AG08396 (cell line): ENCODE results near the gene MYCN.

ENCODE experiments used
- DNase-seq: peaks from one replicate; pipeline ENCODE4 v3.0.0; 2012; ENCODE audit warnings: low spot score, mixed read lengths

The MYCN gene

DNA sequence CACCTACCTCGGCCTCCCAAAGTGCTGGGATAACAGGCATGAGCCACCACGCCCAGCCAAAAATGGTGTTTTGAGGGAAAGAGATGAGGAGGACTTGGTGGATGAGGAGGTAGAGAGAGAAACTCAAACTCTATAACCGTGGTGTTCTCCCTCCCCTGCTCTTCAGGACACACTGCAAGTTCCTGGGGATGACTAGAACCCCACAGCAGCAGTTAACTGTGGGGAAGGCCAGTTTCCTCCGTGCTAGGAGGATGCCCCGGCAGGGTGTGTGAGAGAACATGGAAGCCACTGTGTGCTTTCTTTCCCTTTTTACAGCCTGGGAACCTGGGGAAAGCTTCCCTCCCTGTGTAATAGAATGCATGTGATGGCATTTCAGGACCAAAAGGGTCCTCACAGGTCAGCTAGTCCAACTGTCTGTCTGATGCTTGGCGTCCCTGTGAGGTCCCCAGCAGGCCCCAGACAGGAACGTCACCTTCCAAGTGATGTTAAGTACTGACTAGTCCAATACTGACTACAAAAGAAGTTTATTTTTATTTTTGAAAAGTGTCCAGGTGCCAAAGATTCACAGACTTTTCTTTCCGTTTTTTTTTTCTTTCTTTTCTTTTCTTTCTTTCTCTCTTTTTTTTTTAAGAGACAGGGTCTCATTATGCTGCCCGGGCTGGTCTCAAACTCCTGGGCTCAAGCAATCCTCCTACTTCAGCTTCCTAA is 38.9 kb downstream of the MYCN start:
- DNase-seq: no peak

DNA sequence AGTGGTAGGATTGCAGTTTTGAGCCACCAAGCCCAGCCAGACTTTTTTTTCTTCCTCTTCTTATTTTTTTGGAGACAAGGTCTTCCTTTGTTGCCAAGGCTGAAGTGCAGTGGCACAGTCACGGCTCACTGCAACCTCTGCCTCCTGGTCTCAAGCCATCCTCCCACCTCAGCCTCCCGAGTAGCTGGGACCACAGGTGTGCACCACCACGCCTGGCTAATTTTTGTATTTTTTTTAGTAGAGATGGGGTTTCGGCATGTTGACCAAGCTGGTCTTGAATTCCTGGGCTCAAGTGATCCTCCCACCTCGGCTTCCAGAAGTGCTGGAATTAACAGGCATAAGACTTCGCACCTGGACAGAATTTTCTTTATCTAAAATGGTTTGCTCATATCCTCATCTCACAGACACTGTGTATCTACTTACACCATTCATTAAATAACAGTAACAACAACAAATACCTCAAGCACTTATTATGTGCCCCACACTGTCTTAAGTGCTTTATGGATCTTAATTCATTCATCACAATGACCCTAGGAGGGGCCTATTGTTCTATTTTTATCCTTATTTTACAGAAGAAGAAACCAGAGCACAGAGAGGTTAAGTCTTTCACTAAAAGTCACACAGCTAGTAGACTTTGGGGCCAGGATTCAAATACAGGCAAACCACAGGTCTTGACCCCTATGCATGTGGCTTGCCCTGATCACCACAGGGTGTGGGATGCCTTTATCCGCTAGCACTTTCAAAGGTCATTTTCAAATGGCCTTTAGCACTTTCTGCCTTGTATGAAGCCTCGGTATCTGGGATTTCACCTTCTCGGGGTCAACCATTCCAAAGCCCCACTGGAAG is 39.6 kb downstream of the MYCN start:
- DNase-seq: no peak

DNA sequence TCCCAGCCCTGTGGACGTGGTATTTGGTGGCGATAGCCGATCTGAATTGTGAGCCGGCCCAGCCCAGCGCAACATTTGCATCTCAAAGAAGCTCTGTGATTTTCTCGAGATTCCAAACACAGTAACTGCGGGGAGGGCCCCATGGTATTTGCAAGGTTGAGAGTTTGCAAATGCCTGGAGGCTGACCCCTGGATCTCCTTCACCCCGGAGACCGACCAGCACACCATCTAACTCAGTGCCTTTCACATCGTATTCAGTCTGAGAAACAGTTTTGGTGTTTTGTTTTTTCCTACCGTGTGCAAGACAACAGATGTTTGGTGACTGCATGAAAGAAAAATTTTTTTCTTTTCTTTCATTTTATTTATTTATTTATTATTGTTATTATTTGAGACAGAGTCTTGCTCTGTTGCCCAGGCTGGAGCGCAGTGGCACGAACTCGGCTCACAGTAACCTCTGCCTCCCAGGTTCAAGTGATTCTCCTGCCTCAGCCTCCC is 40.3 kb downstream of the MYCN start:
- no peak for DNase-seq

DNA sequence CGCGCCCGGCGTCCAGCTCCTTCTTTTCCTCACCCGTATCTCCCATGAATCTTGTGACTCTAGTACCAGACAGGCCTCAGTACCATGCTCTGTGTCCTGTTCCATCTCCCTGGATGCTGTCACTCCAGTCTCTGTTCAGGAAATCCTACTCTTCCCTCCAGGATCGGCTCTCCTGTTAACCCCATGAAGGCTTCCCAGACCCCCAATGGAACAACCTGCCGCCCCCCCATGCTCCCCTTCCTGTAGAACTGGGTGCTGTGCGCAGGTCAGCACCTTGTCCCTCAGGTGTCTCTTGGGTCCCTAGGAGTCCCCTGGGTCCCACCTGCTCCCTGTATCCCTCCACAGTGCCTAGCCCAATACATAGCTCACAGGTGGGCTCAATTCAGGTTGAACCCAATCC is 41.3 kb downstream of the MYCN start:
- DNase-seq: no peak

DNA sequence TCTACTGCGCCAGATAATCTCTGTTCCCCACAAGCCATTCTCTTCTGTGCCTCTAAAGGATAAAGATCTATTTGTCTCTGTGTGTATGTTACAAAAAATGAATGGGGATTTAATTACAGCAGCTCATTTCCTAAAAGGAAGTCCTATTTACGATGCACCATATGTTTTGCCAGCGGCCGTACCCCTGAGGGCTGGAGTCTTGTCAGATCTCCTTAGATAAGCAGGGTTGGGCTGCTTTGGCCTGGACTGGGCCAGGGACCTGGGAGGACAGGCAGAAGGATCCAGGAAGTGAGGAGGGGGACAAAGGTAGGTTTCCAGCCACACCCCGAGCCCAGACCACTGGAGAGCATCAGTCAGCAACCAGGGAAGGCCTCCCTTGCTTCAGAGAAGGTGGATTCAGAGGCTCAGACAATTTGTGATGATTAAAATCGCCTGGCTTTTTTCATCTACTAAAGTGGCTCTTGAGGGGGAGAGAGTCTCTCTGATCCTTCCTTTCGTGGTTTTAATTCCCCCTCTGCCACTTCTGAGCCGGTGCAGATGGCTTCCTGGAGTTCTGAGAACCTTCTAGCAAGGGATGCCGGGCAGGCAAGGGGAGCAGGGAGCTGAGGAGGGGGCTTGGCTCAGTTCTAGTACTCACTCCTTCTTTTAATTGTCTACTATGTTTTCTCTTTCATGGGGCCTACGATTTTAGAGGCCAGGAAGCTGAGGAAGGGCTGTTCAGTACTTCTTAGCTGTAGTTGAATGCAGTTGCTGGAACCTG is 42.1 kb downstream of the MYCN start:
- no peak for DNase-seq

DNA sequence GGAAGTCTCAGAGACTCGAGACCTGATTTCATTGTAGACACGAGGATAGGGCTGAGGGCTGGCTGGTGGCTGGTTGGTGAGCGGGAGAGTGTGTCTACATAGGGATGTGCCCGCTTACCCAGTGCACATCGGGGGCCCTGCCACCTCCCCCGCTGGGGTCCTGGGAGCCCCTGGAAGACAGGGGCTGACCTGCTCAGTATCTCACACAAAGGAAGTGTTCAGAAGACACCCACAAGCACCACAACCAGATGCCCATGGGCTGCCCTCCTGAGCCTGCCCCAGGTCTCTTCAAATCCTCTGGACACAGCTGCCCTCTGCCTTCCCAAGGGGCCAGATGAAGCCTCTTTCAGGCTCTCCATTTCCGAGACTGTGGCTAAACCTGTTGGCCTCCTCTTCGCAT is 43.1 kb downstream of the MYCN start:
- DNase-seq: no peak

DNA sequence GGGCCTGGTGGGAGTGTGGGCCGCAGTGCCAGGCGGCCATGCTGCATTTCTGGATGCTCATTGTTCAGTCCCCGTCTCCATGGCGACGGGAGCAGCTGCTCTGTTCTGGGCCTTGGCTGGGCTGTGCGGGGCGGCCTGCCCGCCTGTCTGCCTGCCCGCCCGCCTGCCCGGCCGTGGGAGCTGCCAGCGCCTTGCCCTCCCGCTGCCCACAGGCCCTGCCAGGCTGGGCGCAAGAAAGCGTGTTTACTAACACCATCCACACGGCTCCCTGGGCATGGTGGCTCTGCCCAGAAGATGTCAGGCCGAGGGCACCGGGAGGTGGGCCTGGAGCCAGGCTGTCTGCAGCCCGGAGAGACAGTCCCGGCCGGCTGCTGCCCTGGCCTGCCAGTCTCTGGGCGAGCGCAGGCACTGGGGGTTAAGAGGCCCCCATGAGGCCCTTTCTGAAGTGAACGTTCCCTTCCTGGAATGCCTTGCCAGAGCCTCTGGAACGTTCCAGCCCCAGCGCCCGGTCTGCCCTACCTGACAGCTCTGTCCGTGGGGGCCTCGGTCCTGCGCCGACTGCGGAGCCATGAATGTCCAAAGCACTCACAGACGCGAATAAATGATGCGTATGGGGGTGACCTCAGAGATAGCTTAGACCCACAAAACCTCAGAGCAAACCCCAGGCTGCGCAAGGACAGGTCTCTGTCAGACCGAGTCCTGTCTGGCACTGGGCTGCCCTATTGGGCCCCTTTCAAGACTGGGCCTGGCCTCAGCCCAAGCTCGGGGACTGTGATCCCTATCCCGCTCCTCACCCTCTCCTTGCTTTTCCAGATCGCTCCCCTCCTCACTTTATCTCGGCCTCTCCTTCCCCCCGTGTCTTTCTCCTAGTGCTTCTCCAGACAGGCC is 44.3 kb downstream of the MYCN start:
- DNase-seq: no peak

DNA sequence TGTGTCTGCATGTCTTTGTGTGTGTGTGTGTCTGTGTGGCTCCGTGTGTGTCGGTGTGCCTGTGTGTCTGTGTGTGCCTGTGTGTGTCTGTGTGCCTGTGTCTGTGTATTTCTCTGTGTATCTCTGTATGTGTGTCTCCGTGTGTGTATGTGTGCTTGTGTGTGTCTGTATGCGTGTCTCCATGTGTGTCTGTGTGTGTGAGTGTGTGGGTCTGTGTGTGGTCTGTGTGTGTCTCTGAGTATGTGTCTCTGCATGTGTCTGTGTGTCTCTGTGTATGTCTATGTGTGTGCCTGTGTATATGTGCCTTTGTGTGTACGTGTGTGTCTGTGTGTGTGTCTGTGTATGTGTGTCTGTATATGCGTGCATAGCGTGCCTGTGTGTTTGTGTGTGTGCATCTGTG is 45.2 kb downstream of the MYCN start:
- DNase-seq: no peak

DNA sequence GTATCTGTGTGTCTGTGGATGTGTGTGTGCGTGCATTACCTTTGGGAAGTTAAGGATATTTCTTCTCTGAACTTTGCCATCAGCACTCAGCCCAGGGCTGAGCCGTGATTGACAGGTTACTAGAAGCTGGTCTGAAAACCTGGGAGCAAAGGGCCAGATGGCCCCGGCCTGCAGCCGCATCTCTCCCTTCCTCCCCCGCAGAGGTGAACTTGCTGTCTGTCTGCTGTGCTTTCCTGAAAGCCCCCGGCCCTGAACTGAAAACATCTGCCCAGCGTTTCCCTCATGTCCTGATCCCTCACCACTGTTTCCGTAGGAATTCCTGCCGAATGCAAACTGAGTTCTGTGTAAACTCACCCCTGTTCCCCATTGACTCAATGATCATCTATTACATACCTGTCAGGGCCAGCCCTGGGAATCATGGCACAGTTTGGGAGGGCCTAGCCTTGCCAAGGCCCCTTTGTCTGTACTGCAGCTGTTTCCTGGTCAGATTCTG is 45.8 kb downstream of the MYCN start:
- no peak for DNase-seq

DNA sequence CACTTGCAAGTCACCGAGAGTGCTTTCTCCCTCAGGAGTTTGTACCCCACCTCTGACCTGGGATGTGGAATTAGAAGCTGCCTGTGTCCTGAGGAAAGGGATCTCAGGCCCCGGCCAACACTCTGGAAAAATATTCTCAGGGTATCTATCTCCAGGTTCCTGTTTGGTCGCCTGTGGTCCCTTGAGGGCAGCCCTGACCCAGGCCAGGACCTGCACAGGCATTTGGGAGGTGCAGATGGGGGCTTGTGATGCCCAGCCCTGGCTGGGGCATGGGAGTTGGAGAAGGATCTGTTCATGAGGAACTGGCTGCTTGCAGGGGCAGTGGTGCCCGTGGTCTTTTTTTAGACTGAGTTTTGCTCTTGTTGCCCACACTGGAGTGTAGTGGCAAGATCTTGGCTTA is 46.3 kb downstream of the MYCN start:
- DNase-seq: no peak

DNA sequence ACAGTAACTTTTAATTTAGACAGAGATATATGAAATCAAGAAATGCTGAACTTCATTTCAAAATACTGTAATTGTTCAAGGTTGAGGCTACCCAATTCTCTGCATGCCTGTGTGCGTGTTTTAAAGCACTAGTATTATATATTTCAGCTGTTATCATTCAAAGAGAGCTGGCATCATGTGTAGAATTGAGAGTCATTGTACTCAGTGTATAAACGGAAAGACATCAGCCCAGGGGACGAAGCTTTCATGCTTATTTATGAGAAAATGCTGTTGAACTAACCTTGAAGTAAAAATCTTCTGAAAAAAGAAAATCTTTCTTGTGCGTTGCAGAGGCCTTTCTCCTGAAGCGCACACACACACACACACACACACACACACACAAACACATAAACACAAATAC is 48.4 kb downstream of the MYCN start:
- DNase-seq: no peak

DNA sequence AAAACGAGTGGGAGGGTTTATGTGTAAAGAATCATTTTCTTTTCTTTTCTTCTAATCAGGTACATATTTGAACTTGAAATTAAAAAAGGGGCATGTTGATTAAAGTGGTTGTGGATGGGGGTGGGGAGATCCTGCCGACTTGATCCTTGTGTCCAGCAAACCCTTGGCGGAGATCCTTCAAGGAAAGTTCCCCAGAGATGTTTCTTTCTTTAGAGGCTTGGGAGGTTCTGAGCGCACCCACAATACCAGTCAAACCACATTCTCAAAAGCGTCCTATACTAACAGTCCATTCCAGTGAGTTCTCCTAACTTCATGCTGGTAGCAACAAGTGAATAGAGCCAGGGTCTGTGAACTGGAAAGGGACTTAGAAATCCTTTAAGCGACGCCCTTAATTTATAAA is 49.2 kb downstream of the MYCN start:
- no peak for DNase-seq

DNA sequence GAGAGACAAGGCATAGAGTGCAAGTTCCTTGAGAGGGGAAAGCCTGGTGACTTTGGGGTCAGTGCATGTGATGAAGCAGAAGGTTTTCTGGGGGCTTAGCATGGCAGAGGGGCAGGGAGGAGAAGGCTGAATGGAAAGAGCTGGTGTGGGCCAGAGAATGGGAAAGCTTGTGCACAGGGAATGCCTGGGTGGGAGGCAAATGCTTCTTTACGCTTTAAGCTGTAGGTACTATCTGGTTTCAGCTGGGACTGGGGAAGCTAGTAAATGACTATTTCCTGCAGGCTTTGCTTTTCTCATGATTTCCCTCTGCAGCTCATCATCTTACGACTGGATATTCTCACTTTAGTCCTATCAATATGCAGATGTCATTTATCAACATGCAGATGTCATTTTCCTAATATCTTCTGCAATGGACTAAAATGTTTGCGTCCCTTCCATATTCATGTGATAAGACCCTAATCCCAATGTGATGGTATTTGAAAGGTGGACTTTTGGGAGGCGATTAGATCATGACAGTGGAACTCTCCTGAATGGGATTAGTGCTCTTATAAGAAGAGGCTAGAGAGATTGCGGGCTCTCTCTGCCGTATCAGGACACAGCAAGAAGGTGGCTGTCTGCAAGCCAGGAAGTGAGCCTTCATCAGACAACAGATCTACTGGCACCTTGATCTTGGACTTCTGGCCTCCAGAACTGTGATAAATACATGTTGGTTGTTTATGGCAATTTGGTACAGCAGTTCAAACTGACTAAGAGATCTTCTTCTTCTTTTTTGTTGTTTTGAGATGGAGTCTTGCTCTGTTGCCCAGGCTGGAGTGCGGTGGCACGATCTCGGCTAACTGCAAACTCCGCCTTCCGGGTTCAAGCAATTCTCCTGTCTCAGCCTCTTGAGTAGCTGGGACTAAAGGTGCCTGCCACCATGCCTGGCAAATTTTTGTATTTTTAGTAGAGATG is 50.1 kb downstream of the MYCN start:
- DNase-seq: no peak

DNA sequence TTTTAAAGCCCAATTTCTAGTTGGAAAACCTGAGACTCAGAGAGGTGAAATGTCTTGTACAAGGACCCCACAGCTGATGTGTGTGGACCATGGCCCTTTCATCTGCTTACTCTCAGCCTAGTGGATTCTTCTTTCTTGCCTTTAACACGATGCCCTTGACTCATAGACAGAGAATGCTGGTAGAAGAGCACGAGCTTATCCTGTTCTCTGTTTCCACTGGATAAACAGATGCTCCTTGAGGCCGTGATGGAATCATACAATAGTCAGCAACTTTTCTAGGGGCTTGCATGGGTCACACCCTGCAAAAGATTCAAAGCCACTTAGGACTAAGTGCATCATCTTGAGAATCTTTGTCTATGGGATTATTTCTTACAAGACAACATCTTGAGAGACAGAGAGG is 50.9 kb downstream of the MYCN start:
- no peak for DNase-seq

DNA sequence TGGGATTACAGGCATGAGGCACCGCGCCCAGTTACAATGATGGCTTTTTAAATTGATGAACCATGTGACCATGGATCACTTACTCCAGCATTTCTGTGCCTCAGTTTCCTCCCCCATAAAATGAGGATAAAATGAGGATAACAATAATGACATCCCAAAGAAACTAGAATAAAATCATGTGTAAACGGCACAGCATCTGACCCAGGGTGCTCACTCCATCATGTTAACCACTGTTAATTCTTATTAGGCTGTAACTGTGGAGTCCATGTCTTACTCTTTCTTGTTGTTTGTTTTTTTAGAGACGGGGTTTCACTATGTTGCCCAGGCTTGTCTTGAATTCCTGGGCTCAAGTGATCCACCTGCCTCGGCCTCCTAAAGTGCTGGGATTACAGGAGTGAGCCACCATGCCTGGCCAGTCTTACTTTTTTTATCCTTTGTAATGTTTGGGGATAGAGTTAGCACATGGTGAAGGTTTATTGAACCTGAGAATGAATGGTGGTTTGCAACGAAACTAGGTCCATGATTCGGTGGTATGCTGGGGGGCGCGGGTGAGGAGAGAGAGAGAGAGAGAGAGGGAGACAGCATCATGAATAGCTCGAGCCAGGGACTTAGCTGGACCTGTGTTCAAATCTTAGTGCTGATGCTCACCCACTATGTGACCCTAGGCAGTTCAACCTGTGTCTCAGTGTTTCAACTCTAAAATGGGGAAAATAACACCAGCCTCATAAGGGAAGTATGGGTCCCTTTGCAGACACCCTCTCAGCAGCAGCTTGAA is 52.3 kb downstream of the MYCN start:
- no peak for DNase-seq

DNA sequence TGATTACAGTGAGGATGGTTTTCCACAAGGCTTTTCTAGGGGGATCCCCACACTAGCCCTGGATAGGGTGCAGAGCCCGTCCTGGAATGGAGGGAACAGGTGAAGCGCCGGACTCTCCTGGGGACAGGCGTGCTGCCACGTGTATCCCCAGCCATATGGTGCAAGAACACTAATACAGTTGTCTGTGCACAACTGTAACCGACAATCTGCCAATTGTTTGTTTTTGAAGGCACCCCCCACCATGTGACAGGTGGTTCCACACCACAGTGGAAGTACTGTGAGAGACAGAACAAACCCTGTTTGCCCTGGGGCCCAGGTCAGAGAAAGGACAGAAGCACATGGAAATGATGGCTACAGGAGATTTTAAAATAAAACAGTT is 52.9 kb downstream of the MYCN start:
- DNase-seq: no peak

DNA sequence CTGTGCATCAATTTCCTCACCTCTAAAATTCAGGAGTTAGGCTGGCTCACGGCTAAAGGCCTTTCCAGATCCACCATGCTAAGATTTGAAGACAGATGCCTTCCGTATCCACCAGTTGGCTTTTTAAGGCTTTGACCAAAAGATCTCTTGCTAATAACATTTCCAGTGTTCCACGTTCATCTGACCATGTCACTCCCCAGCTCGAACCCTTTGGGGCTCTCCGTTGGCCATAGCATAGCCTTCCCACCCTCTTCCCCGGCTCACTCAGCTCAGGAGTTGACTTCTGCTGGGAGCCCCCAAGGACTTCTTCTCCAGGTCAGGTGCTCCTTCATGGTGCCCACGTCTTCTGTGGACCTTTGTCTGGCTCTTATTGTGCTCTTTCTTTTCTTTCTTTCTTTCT is 53.3 kb downstream of the MYCN start:
- DNase-seq: no peak

DNA sequence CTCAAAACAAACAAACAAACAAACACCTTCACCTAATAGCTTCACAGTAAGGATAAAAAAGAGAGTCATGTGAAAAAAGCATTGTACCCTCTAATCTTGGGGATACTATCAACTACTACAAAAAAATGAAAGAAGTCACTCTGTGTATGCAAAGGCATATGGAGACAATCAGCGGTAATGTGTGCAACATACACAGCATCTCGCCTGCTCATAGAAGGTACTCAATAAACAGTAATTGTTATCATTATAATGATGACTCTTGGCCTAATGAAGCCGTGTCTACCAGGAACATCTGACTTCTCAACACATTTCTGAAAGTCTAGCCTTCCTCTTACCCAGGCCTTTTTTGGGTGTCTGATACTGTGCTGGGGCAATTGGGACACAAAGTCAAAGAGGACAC is 55.3 kb downstream of the MYCN start:
- DNase-seq: no peak
